ENCODE measurements around the gene CRLF1. TPM values are rescaled to one million over a fixed set of nuclear protein-coding genes. Genes with fewer than 3 reads are reported as not detected.
A peak's percentile ranks its signal among the peaks of the same experiment; 100 is the strongest.

Gene CRLF1
- total and polyA plus RNA-seq, 4 experiments from 2014 or later = 0.70 TPM; not detected in 3

DNA sequence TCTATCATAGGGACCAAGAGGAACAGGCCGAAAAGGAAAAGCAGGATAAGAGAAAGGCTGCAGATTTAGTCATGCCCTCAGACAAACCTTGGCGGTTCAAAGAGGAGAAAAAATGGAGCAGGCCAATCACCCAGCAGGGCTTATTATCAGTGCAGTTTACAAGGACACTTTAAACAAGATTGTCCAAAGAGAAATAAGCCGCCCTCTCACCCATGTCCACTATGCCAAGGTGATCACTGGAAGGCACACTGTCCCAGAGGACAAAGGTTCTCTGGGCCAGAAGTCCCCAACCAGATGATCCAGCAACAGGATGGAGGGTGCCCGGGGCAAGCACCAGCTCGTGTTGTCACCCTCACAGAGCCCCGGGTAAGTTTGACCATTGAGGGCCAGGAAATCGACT lies 26.3 kb downstream of the CRLF1 start:
- Histone ChIP-seq H3K4me3 (ENCODE audit: low read length in 2 of 2) (no peak overlapping the region), H3K9me3 (ENCODE audit: control insufficient read depth in 1 of 2, low read length in 2 of 2) (no peaks in the 10 kb centered on the region), H3K36me3 (ENCODE audit: insufficient read depth, low read length) (peaks cover 12% of the 10 kb centered on the region), H3K27me3 (ENCODE audit: insufficient read depth, low read length) (no peaks in the 10 kb centered on the region), H3K4me1 (ENCODE audit: insufficient read depth, low read length) (peaks cover 1% of the 10 kb centered on the region), H3K27ac (ENCODE audit: low read depth, low read length) (no peak overlapping the region)
- Mint-ChIP-seq H3K27me3 (no peaks in the 10 kb centered on the region), H3K4me1 (peaks cover under 1 to 2% (median under 1%) of the 10 kb centered on the region in 4 donors), H3K9me3 (no peaks in the 10 kb centered on the region), H3K4me3 (no peak overlapping the region), H3K27ac (peak overlapping the region in 1 of 7 donors; percentile 38), H3K36me3 (peaks cover 14 to 21% of the 10 kb centered on the region in 2 donors)
- ChIA-PET POLR2A (ENCODE audit: partially characterized antibody) (interaction anchor here (1.4 to 1.6 kb wide), 2 partner anchors 9 to 14 kb away, joined by 4 to 8 read pairs; partner anchors contain the start of gene UBA52), CTCF (ENCODE audit: partially characterized antibody) (interaction anchor here (1.5 kb wide), 1 partner anchor 9 kb away, joined by 4 read pairs; no protein-coding TSS in a partner anchor)
- intact Hi-C loops (cut with micrococcal nuclease) = no loop called here
- DNase-seq = no peak

DNA sequence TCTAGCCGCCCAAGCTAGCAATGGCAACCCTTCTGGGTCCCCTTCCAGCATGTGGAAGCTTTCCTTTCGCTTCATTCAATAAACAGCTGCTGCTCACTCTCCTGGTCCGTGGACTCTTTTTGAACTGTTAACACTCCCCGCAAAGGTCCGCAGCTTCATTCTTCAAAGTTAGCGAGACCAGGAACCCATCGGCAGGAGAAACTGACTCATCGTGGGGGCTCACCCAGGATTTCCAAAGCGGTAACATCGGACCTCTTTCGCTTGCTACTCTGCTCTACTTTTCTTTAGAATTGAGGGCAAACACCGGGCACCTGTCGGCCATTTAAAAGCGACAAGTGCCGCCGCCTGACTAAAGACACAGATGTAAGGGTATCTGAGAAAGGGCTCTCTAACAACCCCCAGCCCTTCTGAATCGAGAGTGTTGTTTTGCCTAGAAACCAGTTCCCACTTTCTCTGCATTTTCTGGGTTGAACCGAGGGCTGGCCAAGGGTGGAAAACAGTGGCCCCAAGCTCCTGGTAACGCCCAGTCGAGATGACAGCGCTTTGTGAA lies 29.2 kb downstream of the CRLF1 start:
- Histone ChIP-seq H3K9me3 (ENCODE audit: control insufficient read depth in 1 of 2, low read length in 2 of 2) (no peaks in the 10 kb centered on the region), H3K27ac (ENCODE audit: low read depth, low read length) (no peak overlapping the region), H3K36me3 (ENCODE audit: insufficient read depth, low read length) (peaks cover 30% of the 10 kb centered on the region), H3K4me1 (ENCODE audit: insufficient read depth, low read length) (peaks cover 13% of the 10 kb centered on the region), H3K4me3 (ENCODE audit: low read length in 2 of 2) (no peak overlapping the region), H3K27me3 (ENCODE audit: insufficient read depth, low read length) (no peaks in the 10 kb centered on the region)
- Mint-ChIP-seq H3K27me3 (no peaks in the 10 kb centered on the region), H3K4me1 (peaks cover 6 to 22% (median 13%) of the 10 kb centered on the region in 4 donors), H3K27ac (peak overlapping the region in 1 of 7 donors; percentile 37), H3K9me3 (no peaks in the 10 kb centered on the region), H3K4me3 (no peak overlapping the region), H3K36me3 (peaks cover 28 to 44% of the 10 kb centered on the region in 2 donors)
- ChIA-PET POLR2A (ENCODE audit: partially characterized antibody) (interaction anchor here (1.4 kb wide), 2 partner anchors 10 to 19 kb away, joined by 3 read pairs; partner anchors contain the start of gene KXD1), CTCF (ENCODE audit: partially characterized antibody) (no interaction called here)
- intact Hi-C loops (cut with micrococcal nuclease) = no loop called here
- no peak for DNase-seq

DNA sequence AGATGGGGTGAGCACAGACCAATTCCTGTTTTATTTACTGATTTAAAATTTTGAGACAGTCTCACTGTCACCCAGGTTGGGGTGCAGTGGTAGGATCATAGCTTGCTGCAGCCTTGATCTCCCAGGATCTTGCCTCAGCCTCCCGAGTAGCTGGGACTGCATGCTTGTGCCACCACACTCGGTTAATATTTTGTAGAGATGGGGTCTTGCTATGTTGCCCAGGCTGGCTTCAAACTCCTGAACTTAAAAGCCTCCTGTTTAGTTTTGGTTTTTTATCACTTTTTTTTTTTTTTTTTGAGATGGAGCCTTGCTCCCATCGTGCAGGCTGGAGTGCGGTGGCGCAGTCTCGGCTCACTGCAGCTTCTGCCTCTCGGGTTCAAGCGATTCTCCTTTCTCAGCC lies 30.2 kb downstream of the CRLF1 start:
- H3K9me3 Mint-ChIP-seq = peaks cover 0 to 3% (median 0%) of the 10 kb centered on the region in 8 donors
- no peaks in the 10 kb centered on the region for H3K27me3 ChIP-seq (ENCODE audit: insufficient read depth, low read length)
- H3K36me3 ChIP-seq (ENCODE audit: insufficient read depth, low read length) = peaks cover 30% of the 10 kb centered on the region
- POLR2A ChIA-PET (ENCODE audit: partially characterized antibody) = interaction anchor here (0.9 to 1.4 kb wide), 4 partner anchors 10 to 55 kb away, joined by 3 to 7 read pairs (median 3); partner anchors contain the start of genes ELL, KXD1 and REX1BD
- H3K36me3 Mint-ChIP-seq = peaks cover 29 to 54% of the 10 kb centered on the region in 2 donors
- no peaks in the 10 kb centered on the region for H3K9me3 ChIP-seq (ENCODE audit: control insufficient read depth in 1 of 2, low read length in 2 of 2)
- peaks cover 17% of the 10 kb centered on the region for H3K4me1 ChIP-seq (ENCODE audit: insufficient read depth, low read length)
- intact Hi-C loops (cut with micrococcal nuclease) = no loop called here
- peak overlapping the region in 1 of 7 donors; percentile 32 for H3K27ac Mint-ChIP-seq
- no peak overlapping the region for H3K27ac ChIP-seq (ENCODE audit: low read depth, low read length)
- no peak for DNase-seq
- peaks cover 8 to 33% (median 19%) of the 10 kb centered on the region in 4 donors for H3K4me1 Mint-ChIP-seq
- no peak overlapping the region for H3K4me3 ChIP-seq (ENCODE audit: low read length in 2 of 2)
- H3K4me3 Mint-ChIP-seq = peak overlapping the region in 1 of 8 donors; percentile 31
- CTCF ChIA-PET (ENCODE audit: partially characterized antibody) = interaction anchor here (0.9 kb wide), 1 partner anchor 115 kb away, joined by 3 read pairs; no protein-coding TSS in a partner anchor
- H3K27me3 Mint-ChIP-seq = no peaks in the 10 kb centered on the region

DNA sequence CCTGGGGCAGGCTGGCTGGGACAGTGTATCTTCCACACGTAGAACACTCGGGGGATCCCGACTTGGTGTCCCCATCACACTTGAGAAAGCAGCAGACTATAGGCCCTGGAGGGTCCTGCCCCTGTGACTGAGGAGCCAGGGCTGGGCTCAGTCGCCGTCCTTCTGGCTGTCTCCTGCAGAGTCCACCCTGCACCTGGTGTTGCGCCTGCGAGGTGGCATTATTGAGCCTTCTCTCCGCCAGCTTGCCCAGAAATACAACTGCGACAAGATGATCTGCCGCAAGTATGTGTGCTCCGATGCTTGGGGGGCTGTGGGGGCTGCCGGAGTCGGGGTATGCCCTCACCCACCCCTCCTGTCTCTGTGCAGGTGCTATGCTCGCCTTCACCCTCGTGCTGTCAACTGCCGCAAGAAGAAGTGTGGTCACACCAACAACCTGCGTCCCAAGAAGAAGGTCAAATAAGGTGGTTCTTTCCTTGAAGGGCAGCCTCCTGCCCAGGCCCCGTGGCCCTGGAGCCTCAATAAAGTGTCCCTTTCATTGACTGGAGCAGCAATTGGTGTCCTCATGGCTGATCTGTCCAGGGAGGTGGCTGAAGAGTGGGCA lies 31.8 kb downstream of the CRLF1 start:
- H3K4me1 ChIP-seq (ENCODE audit: insufficient read depth, low read length) = peaks cover 26% of the 10 kb centered on the region
- H3K36me3 ChIP-seq (ENCODE audit: insufficient read depth, low read length) = peaks cover 30% of the 10 kb centered on the region
- POLR2A ChIA-PET (ENCODE audit: partially characterized antibody) = interaction anchor here (4.0 kb wide), 1 partner anchor 13 kb away, joined by 122 read pairs; the partner anchor contains the start of gene REX1BD
- peak overlapping the region in 2 of 8 donors; percentile 29 to 46 for H3K4me3 Mint-ChIP-seq
- no peak overlapping the region for H3K27ac ChIP-seq (ENCODE audit: low read depth, low read length)
- peak overlapping the region in 3 of 7 donors; percentile 51 to 86 (median 58) for H3K27ac Mint-ChIP-seq
- no peaks in the 10 kb centered on the region for H3K9me3 ChIP-seq (ENCODE audit: control insufficient read depth in 1 of 2, low read length in 2 of 2)
- H3K27me3 ChIP-seq (ENCODE audit: insufficient read depth, low read length) = no peaks in the 10 kb centered on the region
- no peaks in the 10 kb centered on the region for H3K27me3 Mint-ChIP-seq
- CTCF ChIA-PET (ENCODE audit: partially characterized antibody) = interaction anchor here (4.8 kb wide), 1 partner anchor 13 kb away, joined by 53 read pairs; the partner anchor contains the start of gene REX1BD
- H3K36me3 Mint-ChIP-seq = peaks cover 29 to 57% of the 10 kb centered on the region in 2 donors
- H3K4me3 ChIP-seq (ENCODE audit: low read length in 2 of 2) = no peak overlapping the region
- intact Hi-C loops (cut with micrococcal nuclease) = loop anchor here (5.0 kb wide), 1 partner anchor 97 kb away; no protein-coding TSS in a partner anchor
- DNase-seq = no peak
- H3K4me1 Mint-ChIP-seq = peaks cover 10 to 36% (median 22%) of the 10 kb centered on the region in 4 donors
- peaks cover 0 to 4% (median 0%) of the 10 kb centered on the region in 8 donors for H3K9me3 Mint-ChIP-seq

DNA sequence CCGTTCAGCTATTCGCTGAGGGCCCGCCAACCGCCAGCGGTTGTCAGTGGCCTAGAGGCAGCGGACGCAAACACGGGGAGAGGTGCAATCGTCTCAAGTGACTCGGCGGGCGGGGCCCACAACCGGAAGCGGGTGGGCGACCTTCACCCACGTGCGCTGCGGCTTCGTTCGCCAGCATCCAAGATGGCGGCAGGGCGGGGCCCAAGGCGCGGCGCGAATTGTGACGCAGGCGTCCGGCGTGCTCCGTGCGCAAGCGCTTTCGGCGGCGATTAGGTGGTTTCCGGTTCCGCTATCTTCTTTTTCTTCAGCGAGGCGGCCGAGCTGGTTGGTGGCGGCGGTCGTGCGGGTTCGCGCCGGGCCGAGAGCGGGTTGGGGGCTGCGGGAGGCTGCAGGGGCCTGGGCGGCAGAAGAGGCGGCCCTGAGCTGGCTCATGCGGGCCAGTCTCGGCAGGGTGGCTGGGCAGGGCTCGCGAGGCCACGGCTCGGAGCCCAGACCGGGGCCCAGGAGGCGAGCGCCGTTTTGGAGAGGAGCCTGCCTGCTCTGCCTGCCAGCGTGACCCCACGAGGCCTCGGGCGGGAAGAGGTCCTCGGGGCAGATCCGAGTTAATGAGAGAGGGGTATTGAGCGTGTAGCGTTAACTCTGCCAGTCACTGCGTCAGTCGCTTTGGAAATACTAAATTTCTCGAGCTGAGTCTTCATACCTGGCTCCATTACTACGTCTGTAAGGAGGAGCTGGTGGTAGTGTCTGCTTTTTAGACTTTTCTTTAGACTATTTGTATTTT lies 34.8 kb downstream of the CRLF1 start, which contains the start of gene UBA52:
Gene UBA52 (plus strand): TSS at position 294 of the 781 bp plus-strand sequence. CDS start 1,444 bp downstream, outside the sequence.
- ChIA-PET CTCF (ENCODE audit: partially characterized antibody) (interaction anchor here (0.8 to 5.0 kb wide), 11 partner anchors 15 to 347 kb away, joined by 3 to 53 read pairs (median 5); partner anchors contain the start of genes COPE, DDX49, FKBP8 and KXD1), POLR2A (ENCODE audit: partially characterized antibody) (interaction anchor here (0.7 to 6.8 kb wide), 34 partner anchors 9 to 1152 kb away, joined by 3 to 122 read pairs (median 4); partner anchors contain the start of genes COPE, DDX49, ELL and FKBP8)
- H3K27me3 ChIP-seq (ENCODE audit: insufficient read depth, low read length) = no peaks in the 10 kb centered on the region
- H3K9me3 ChIP-seq (ENCODE audit: control insufficient read depth in 1 of 2, low read length in 2 of 2) = no peaks in the 10 kb centered on the region
- Mint-ChIP-seq H3K4me3 (peak within 1 kb of the TSS; percentile 89 to 97 (median 94)), H3K27me3 (no peaks in the 10 kb centered on the region), H3K9me3 (peaks cover 0 to 4% (median 0%) of the 10 kb centered on the region in 8 donors), H3K4me1 (peaks cover 12 to 36% (median 22%) of the 10 kb centered on the region in 4 donors), H3K36me3 (peaks cover 36 to 65% of the 10 kb centered on the region in 2 donors), H3K27ac (peak within 1 kb of the TSS; percentile 97 to 99 (median 98))
- peaks cover 52% of the 10 kb centered on the region for H3K36me3 ChIP-seq (ENCODE audit: insufficient read depth, low read length)
- peaks cover 26% of the 10 kb centered on the region for H3K4me1 ChIP-seq (ENCODE audit: insufficient read depth, low read length)
- intact Hi-C loops (cut with micrococcal nuclease) = loop anchor here (1.0 to 5.0 kb wide), 6 partner anchors 14 to 348 kb away; partner anchors contain the start of genes COPE, DDX49, ELL and FKBP8
- peak; percentile 98 to 99 (median 99) for DNase-seq
- peak within 1 kb of the TSS; percentile 97 for H3K27ac ChIP-seq (ENCODE audit: low read depth, low read length)
- peak within 1 kb of the TSS; percentile 69 to 92 for H3K4me3 ChIP-seq (ENCODE audit: low read length in 2 of 2)

DNA sequence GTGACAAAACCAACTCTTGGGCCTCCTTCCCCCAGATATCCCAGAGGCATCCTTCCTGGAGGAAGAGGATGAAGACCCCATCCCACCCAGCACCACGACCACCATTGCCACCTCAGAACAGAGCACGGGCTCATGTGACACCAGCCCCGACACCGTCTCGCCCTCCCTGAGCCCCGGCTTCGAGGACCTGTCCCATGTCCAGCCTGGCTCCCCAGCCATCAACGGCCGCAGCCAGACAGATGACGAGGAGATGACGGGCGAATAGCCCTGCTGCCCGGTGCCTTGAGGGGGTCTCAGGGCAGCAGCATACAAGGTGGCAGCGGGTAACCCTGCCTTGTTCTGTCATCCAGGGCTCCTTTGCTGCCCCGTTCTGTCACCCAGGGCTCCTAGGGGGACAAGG lies 38.2 kb downstream of the CRLF1 start:
- peak overlapping the region in 1 of 7 donors; percentile 51 for H3K27ac Mint-ChIP-seq
- ChIA-PET POLR2A (ENCODE audit: partially characterized antibody) (interaction anchor here (0.9 to 6.8 kb wide), 3 partner anchors 10 to 24 kb away, joined by 4 to 97 read pairs (median 4); partner anchors contain the start of genes KXD1 and REX1BD), CTCF (ENCODE audit: partially characterized antibody) (interaction anchor here (1.2 kb wide), 1 partner anchor 48 kb away, joined by 3 read pairs; no protein-coding TSS in a partner anchor)
- no peaks in the 10 kb centered on the region for H3K27me3 Mint-ChIP-seq
- intact Hi-C loops (cut with micrococcal nuclease) = no loop called here
- H3K36me3 Mint-ChIP-seq = peaks cover 31 to 60% of the 10 kb centered on the region in 2 donors
- DNase-seq = no peak
- peaks cover 12 to 24% (median 18%) of the 10 kb centered on the region in 4 donors for H3K4me1 Mint-ChIP-seq
- no peak overlapping the region for H3K27ac ChIP-seq (ENCODE audit: low read depth, low read length)
- no peaks in the 10 kb centered on the region for H3K9me3 ChIP-seq (ENCODE audit: control insufficient read depth in 1 of 2, low read length in 2 of 2)
- no peak overlapping the region for H3K4me3 ChIP-seq (ENCODE audit: low read length in 2 of 2)
- H3K9me3 Mint-ChIP-seq = peaks cover 0 to 4% (median 0%) of the 10 kb centered on the region in 8 donors
- peaks cover 44% of the 10 kb centered on the region for H3K36me3 ChIP-seq (ENCODE audit: insufficient read depth, low read length)
- H3K4me1 ChIP-seq (ENCODE audit: insufficient read depth, low read length) = peaks cover 22% of the 10 kb centered on the region
- H3K27me3 ChIP-seq (ENCODE audit: insufficient read depth, low read length) = no peaks in the 10 kb centered on the region
- no peak overlapping the region for H3K4me3 Mint-ChIP-seq
